Dendritic cell treated with granulocyte-macrophage colony-stimulating factor and Interleukin-4, amounts not matched to agents 40 ng/mL and 50 ng/mL, for 4 days (primary cell): Measurements from ENCODE around the gene TFF3.
A peak's percentile ranks its signal among the peaks of the same experiment; 100 is the strongest.

ENCODE experiments used
- H3K27ac Mint-ChIP-seq: one replicate; pipeline ENCODE4 v1.8.0; 2022; ENCODE audit warnings: mild to moderate bottlenecking, mixed read lengths
- H3K27me3 Mint-ChIP-seq: one replicate; pipeline ENCODE4 v1.8.0; 2022; ENCODE audit warnings: mild to moderate bottlenecking, mixed read lengths
- H3K36me3 Mint-ChIP-seq: one replicate; pipeline ENCODE4 v1.8.0; 2022; ENCODE audit warnings: low read depth, mixed read lengths
- H3K4me1 Mint-ChIP-seq: one replicate; pipeline ENCODE4 v1.8.0; 2022; ENCODE audit warnings: low read depth, mixed read lengths
- H3K4me3 Mint-ChIP-seq: one replicate; pipeline ENCODE4 v1.8.0; 2022; ENCODE audit warnings: mild to moderate bottlenecking, moderate library complexity, mixed read lengths
- H3K9me3 Mint-ChIP-seq: one replicate; pipeline ENCODE4 v1.8.0; 2022; ENCODE audit warnings: mixed read lengths
- intact Hi-C: fragments of 100-400 bp; cut with micrococcal nuclease; formaldehyde crosslinking; loops from one replicate; pipeline ENCODE4 v1.15.0; 2022

The TFF3 gene

GRCh38 chr21:42321231-42321630 lies 6.0 kb upstream of the TFF3 start:
- intact Hi-C loops: no loop called here
- Mint-ChIP-seq H3K27me3 (peaks cover 6% of the 10 kb centered on the region), H3K4me3 (no peak overlapping the region), H3K4me1 (peaks cover 32% of the 10 kb centered on the region), H3K9me3 (no peaks in the 10 kb centered on the region), H3K27ac (no peak overlapping the region), H3K36me3 (no peaks in the 10 kb centered on the region)

GRCh38 chr21:42320791-42321190 lies 5.6 kb upstream of the TFF3 start:
- no peak overlapping the region for H3K4me3 Mint-ChIP-seq
- no peak overlapping the region for H3K27ac Mint-ChIP-seq

GRCh38 chr21:42319851-42320572 lies 4.8 kb upstream of the TFF3 start:
- Mint-ChIP-seq H3K27ac (no peak overlapping the region), H3K36me3 (no peaks in the 10 kb centered on the region), H3K9me3 (no peaks in the 10 kb centered on the region), H3K27me3 (peaks cover 6% of the 10 kb centered on the region), H3K4me3 (no peak overlapping the region), H3K4me1 (peaks cover 32% of the 10 kb centered on the region)
- intact Hi-C loops: no loop called here

More at GRCh38 chr21:42320791-42321190, 5.6 kb upstream of the TFF3 start:
- intact Hi-C loops: no loop called here
- peaks cover 32% of the 10 kb centered on the region for H3K4me1 Mint-ChIP-seq
- peaks cover 6% of the 10 kb centered on the region for H3K27me3 Mint-ChIP-seq
- H3K36me3 Mint-ChIP-seq: no peaks in the 10 kb centered on the region
- H3K9me3 Mint-ChIP-seq: no peaks in the 10 kb centered on the region

- Mint-ChIP-seq H3K36me3 (no peaks in the 10 kb centered on the region), H3K4me1 (peaks cover 32% of the 10 kb centered on the region), H3K9me3 (no peaks in the 10 kb centered on the region), H3K4me3 (no peak overlapping the region), H3K27me3 (peaks cover 6% of the 10 kb centered on the region), H3K27ac (no peak overlapping the region)
- intact Hi-C loops: no loop called here
Measured at GRCh38 chr21:42319376-42319775, 4.2 kb upstream of the TFF3 start.

GRCh38 chr21:42317826-42318746 lies 2.9 kb upstream of the TFF3 start:
- Mint-ChIP-seq H3K27me3 (peaks cover 6% of the 10 kb centered on the region), H3K4me1 (peaks cover 32% of the 10 kb centered on the region), H3K36me3 (no peaks in the 10 kb centered on the region), H3K9me3 (no peaks in the 10 kb centered on the region), H3K27ac (no peak overlapping the region), H3K4me3 (no peak overlapping the region)
- intact Hi-C loops: no loop called here

- intact Hi-C loops: no loop called here
- Mint-ChIP-seq H3K36me3 (no peaks in the 10 kb centered on the region), H3K4me3 (no peak overlapping the region), H3K9me3 (no peaks in the 10 kb centered on the region), H3K27ac (no peak overlapping the region), H3K4me1 (peaks cover 32% of the 10 kb centered on the region), H3K27me3 (peaks cover 8% of the 10 kb centered on the region)
Measured at GRCh38 chr21:42317341-42317741, 2.1 kb upstream of the TFF3 start.

GRCh38 chr21:42316891-42317290 lies 1.7 kb upstream of the TFF3 start:
- no peak overlapping the region for H3K4me3 Mint-ChIP-seq
- H3K27ac Mint-ChIP-seq: no peak overlapping the region
- no peaks in the 10 kb centered on the region for H3K36me3 Mint-ChIP-seq
- no peaks in the 10 kb centered on the region for H3K9me3 Mint-ChIP-seq
- H3K4me1 Mint-ChIP-seq: peaks cover 32% of the 10 kb centered on the region
- H3K27me3 Mint-ChIP-seq: peaks cover 8% of the 10 kb centered on the region
- intact Hi-C loops: no loop called here

GRCh38 chr21:42314616-42315295 lies 453 bp downstream of the TFF3 start:
- Mint-ChIP-seq H3K9me3 (no peaks in the 10 kb centered on the region), H3K27me3 (peaks cover 14% of the 10 kb centered on the region), H3K27ac (no peak overlapping the region), H3K4me3 (no peak overlapping the region), H3K4me1 (peaks cover 38% of the 10 kb centered on the region), H3K36me3 (no peaks in the 10 kb centered on the region)
- intact Hi-C loops: no loop called here

GRCh38 chr21:42313501-42313969 lies 1.7 kb downstream of the TFF3 start:
- H3K36me3 Mint-ChIP-seq: no peaks in the 10 kb centered on the region
- H3K27ac Mint-ChIP-seq: no peak overlapping the region
- H3K27me3 Mint-ChIP-seq: peaks cover 12% of the 10 kb centered on the region
- H3K4me3 Mint-ChIP-seq: no peak overlapping the region
- H3K4me1 Mint-ChIP-seq: peaks cover 38% of the 10 kb centered on the region
- intact Hi-C loops: no loop called here
- H3K9me3 Mint-ChIP-seq: no peaks in the 10 kb centered on the region

- Mint-ChIP-seq H3K27me3 (peaks cover 12% of the 10 kb centered on the region), H3K4me1 (peaks cover 40% of the 10 kb centered on the region), H3K27ac (no peak overlapping the region), H3K36me3 (no peaks in the 10 kb centered on the region), H3K4me3 (no peak overlapping the region), H3K9me3 (no peaks in the 10 kb centered on the region)
- intact Hi-C loops: no loop called here
Measured at GRCh38 chr21:42312626-42313104, 2.5 kb downstream of the TFF3 start.

GRCh38 chr21:42311816-42312625 lies 3.2 kb downstream of the TFF3 start:
- Mint-ChIP-seq H3K4me1 (peaks cover 40% of the 10 kb centered on the region), H3K4me3 (no peak overlapping the region), H3K27me3 (peaks cover 11% of the 10 kb centered on the region), H3K27ac (no peak overlapping the region), H3K36me3 (no peaks in the 10 kb centered on the region), H3K9me3 (no peaks in the 10 kb centered on the region)
- intact Hi-C loops: no loop called here

GRCh38 chr21:42311160-42311559 lies 4.0 kb downstream of the TFF3 start:
- H3K36me3 Mint-ChIP-seq: no peaks in the 10 kb centered on the region
- H3K27ac Mint-ChIP-seq: no peak overlapping the region
- intact Hi-C loops: no loop called here
- H3K27me3 Mint-ChIP-seq: peaks cover 11% of the 10 kb centered on the region
- H3K9me3 Mint-ChIP-seq: no peaks in the 10 kb centered on the region
- H3K4me3 Mint-ChIP-seq: no peak overlapping the region
- H3K4me1 Mint-ChIP-seq: peaks cover 44% of the 10 kb centered on the region

GRCh38 chr21:42310411-42311001 lies 4.7 kb downstream of the TFF3 start:
- no peak overlapping the region for H3K4me3 Mint-ChIP-seq

More at GRCh38 chr21:42310411-42311001, 4.7 kb downstream of the TFF3 start:
- Mint-ChIP-seq H3K27me3 (peaks cover 17% of the 10 kb centered on the region), H3K9me3 (no peaks in the 10 kb centered on the region), H3K36me3 (no peaks in the 10 kb centered on the region), H3K27ac (peak overlapping the region; percentile 57), H3K4me1 (peaks cover 48% of the 10 kb centered on the region)
- intact Hi-C loops: no loop called here
